Measurements from ENCODE around the gene TBL1XR1. TPM values are rescaled to one million over a fixed set of nuclear protein-coding genes. Genes with fewer than 3 reads are reported as not detected.

The TBL1XR1 gene
- total and polyA plus RNA-seq, 2 of the 8 experiments (the other 6 are each of a cell fraction or from before 2014, with no cell fraction given): 28.1 to 147 TPM

DNA sequence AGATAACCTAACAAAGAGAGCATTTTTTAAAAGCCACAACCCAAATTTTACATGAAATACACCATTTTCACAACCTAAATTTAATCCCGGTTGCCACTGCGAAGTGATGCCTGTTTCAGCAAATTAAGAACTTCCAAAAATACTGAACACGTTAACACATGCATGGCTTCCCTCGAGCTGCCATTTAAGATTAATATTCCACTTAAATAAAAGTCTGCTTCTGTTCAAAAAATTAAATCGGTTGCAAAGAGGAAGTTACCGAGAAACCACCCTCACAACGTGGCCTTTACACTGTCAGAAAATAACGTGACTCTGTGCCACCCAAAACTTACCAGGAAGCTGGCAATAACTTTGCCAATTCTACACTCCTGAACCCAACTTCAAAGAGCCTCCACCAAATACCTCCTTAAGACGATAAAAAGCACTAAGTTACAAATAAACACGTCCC is 1.2 kb downstream of the TBL1XR1 start:
- Histone ChIP-seq H3K14ac (ENCODE audit: insufficient read length) (no peak overlapping the region), H2AFZ (ENCODE audit: low read length) (no peak overlapping the region), H4K91ac (replicated peaks; ENCODE audit: insufficient read length, low read length) (peak overlapping the region; percentile 3), H3K27me3 (replicated peaks in 1 of 4; ENCODE audit: control insufficient read depth in 3 of 4, extremely low read depth in 1 of 4, insufficient read depth in 3 of 4, low read length in 3 of 4) (no peaks in the 10 kb centered on the region), H2BK12ac (ENCODE audit: low read depth, low read length) (peak overlapping the region; percentile 78), H2BK20ac (ENCODE audit: low read length) (no peak overlapping the region), H2BK120ac (replicated peaks; ENCODE audit: low read depth, low read length) (no peak overlapping the region), H3K18ac (ENCODE audit: extremely low read depth, low read length) (peak overlapping the region; percentile 73), H3K56ac (replicated peaks; ENCODE audit: insufficient read length, low read depth, low read length) (peak overlapping the region; percentile 79), H3K36me3 (ENCODE audit: control insufficient read depth in 2 of 4, insufficient read depth in 4 of 4, low read length in 3 of 4) (peaks cover 0 to 3% (median 0%) of the 10 kb centered on the region in 4 experiments; a peak in 1 of 8 replicates), H3K4me2 (ENCODE audit: insufficient read depth in 1 of 2, low read depth in 2 of 2, low read length in 2 of 2) (peak overlapping the region; percentile 73 to 75), H3K9me3 (ENCODE audit: insufficient read depth in 2 of 2, low read depth in 1 of 2, low read length in 1 of 2) (no peaks in the 10 kb centered on the region), H2AK5ac (ENCODE audit: low read depth, low read length) (no peak overlapping the region), H4K8ac (ENCODE audit: extremely low read depth, insufficient read depth, low read length) (peak overlapping the region; percentile 95; the same call in 1 of the 2 replicates), H2BK5ac (ENCODE audit: low read depth, low read length) (peak overlapping the region; percentile 98), H4K5ac (ENCODE audit: insufficient read length, low read depth, low read length) (peak overlapping the region; percentile 81), H3K9ac (replicated peaks in 1 of 4; ENCODE audit: extremely low read depth in 1 of 4, low read depth in 3 of 4, low read length in 3 of 4) (peak overlapping the region; percentile 76 to 99 (median 97)), H3K23ac (ENCODE audit: insufficient read length) (no peak overlapping the region), H3K79me2 (ENCODE audit: control insufficient read depth in 1 of 2, insufficient read depth in 2 of 2, low read length in 2 of 2) (peaks cover 48 to 56% of the 10 kb centered on the region in 2 experiments), H3K4me1 (replicated peaks in 1 of 4; ENCODE audit: control insufficient read depth in 3 of 4, insufficient read depth in 4 of 4, low read length in 3 of 4) (peaks cover 5 to 30% (median 15%) of the 10 kb centered on the region in 4 experiments; a peak in 5 of 7 replicates), H3K23me2 (ENCODE audit: low read depth, low read length) (peaks cover 2% of the 10 kb centered on the region), H3K27ac (ENCODE audit: low read depth, low read length) (peak overlapping the region; percentile 97), H4K20me1 (replicated peaks in 1 of 2; ENCODE audit: control insufficient read depth in 1 of 2, insufficient read depth in 2 of 2, low read length in 2 of 2) (peaks cover under 1 to 8% of the 10 kb centered on the region in 2 experiments), H3K4me3 (ENCODE audit: extremely low read depth in 1 of 4, insufficient read depth in 2 of 4, low read depth in 3 of 4, low read length in 4 of 4) (peak overlapping the region; percentile 94 to 100 (median 98)), H3K4ac (replicated peaks; ENCODE audit: insufficient read length, low read depth, low read length) (no peak overlapping the region), H2BK15ac (ENCODE audit: low read length) (no peak overlapping the region), H3K79me1 (ENCODE audit: low read depth, low read length) (no peaks in the 10 kb centered on the region)
- ChIA-PET POLR2A (ENCODE audit: partially characterized antibody) (interaction anchor here (0.6 to 4.3 kb wide), 12 partner anchors 11 to 167 kb away, joined by 3 to 82 read pairs (median 3); no protein-coding TSS in a partner anchor), CTCF (ENCODE audit: partially characterized antibody) (no interaction called here)
- TF ChIP-seq ATF2 (IDR thresholded peaks at IDR 0.05; ENCODE audit: low read length) (no peak), SP2 (IDR thresholded peaks at IDR 0.05; ENCODE audit: low read length) (no peak), SP1 (IDR thresholded peaks at IDR 0.05; ENCODE audit: low read depth, low read length) (no peak), SAP30 (IDR thresholded peaks at IDR 0.05; ENCODE audit: insufficient read depth, insufficient replicate concordance, low read length) (peak; percentile 25), HDAC6 (IDR thresholded peaks at IDR 0.05; ENCODE audit: low read depth, low read length) (no peak), BCL11A (IDR thresholded peaks at IDR 0.05; ENCODE audit: low read depth in 2 of 2, low read length in 2 of 2) (no peak), SIN3A (conservative IDR thresholded peaks at IDR 0.05 in 1 of 2, IDR thresholded peaks at IDR 0.05 in 1 of 2; ENCODE audit: low read depth in 1 of 2, low read length in 2 of 2) (peak in 1 of 2 experiments; percentile 73; a peak in 1 of 4 replicates)
- WGBS, 2 experiments (ENCODE audit: extremely low coverage in 1 of 2, insufficient coverage in 1 of 2, insufficient read length in 1 of 2, insufficient replicate concordance in 2 of 2, low coverage in 1 of 2, low lambda C conversion rate in 2 of 2, missing lambda C conversion rate in 1 of 2): 2% methylated on average over 8 of the region's 10 CpGs; no CpG with 5 or more reads in 1 of the 2 experiments
- DNase-seq (ENCODE audit: low read depth in 1 of 2, low spot score in 2 of 2) (no peak), FAIRE-seq (no peak)

All from H1 (cell line).